BE2C (cell line): ENCODE measurements around the gene RAN. TPM values are rescaled to one million over a fixed set of nuclear protein-coding genes. Genes with fewer than 3 reads are reported as not detected.

ENCODE experiments used
- DNase-seq: peaks from one replicate; pipeline ENCODE4 v3.0.0-alpha.2; 2020
- H3K27me3 ChIP-seq: fragments of 250-450 bp; sonication (Bioruptor Pico); 2 replicates; pipeline ENCODE4 v1.5.1; 2020; ENCODE audit warnings: mild to moderate bottlenecking
- H3K36me3 ChIP-seq: fragments of 250-450 bp; sonication (Bioruptor Pico); 2 replicates; pipeline ENCODE4 v1.5.1; 2020; ENCODE audit warnings: mild to moderate bottlenecking
- H3K4me1 ChIP-seq: fragments of 250-450 bp; sonication (Bioruptor Pico); 2 replicates; pipeline ENCODE4 v1.5.1; 2020
- H3K4me3 ChIP-seq: 2 replicates; pipeline ENCODE4 v1.5.1; 2011; ENCODE audit warnings: low read depth, low read length
- H3K9me3 ChIP-seq: fragments of 250-450 bp; sonication (Bioruptor Pico); 2 replicates; pipeline ENCODE4 v1.5.1; 2020
- polyA plus RNA-seq: library from polyadenylated mRNA; unstranded; fragments of >200 nt; gene quantifications from one replicate; pipeline ENCODE4 v1.2.1, GENCODE V29; 2012; ENCODE audit warnings: low read depth, missing spikeins; ENCODE audit not compliant: insufficient read length, insufficient read depth
- TF ChIP-seq, protein P1 (sequence below): IDR thresholded peaks from 2 replicates; pipeline ENCODE4 v1.5.1; 2012; ENCODE audit warnings: mild to moderate bottlenecking, low read depth, low read length

RAN gene
- polyA plus RNA-seq = 1,240 TPM

DNA sequence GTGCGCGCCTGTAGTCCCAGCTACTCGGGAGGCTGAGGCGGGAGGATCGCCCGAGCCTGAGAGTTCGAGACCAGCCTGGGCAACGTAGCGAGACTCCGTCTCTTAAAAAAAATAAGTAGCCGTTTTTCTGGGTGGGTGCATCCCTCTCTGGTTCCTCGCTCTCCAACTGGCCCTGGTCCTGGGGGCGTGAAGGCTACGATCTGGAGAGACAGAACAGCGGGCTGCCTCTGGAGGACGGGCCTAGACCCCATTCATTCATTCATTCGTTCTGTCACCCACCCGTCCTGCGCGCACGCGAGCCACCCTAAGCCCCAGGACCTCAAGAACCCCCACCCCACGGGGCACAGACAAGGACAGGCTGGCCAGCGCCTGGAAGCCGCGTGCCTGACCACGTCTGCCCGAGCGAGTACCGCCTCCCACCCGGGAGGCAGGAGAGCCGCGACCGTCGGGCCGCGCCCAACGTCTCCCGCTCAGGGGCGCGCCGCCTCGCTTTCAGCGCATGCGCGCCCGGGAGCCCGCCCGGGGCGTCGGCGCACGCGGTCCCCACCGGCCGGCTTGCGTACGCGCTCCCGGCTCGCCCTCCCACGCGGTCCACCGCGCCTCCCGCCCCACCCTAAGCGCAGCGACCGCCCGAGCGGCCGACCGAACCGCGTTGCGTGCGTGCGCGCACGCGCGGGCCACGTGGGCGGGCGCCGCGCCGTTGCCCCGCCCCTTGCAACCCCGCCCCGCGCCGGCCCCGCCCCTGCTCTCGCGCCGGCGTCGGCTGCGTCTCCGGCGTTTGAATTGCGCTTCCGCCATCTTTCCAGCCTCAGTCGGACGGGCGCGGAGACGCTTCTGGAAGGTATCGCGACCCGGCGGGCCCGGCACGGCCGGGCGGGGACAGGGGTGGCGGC lies at the start of gene RAN:
Gene RAN, plus strand, starts transcription at position 781 of the 893 bp plus-strand sequence. CDS start 528 bp downstream, outside the sequence.
- H3K4me3 ChIP-seq = peak within 1 kb of the TSS; percentile 100
- no peaks in the 10 kb centered on the region; the same call in 1 of the 2 replicates for H3K27me3 ChIP-seq
- DNase-seq = peak; percentile 96
- peaks cover 2% of the 10 kb centered on the region; the same call in 1 of the 2 replicates for H3K9me3 ChIP-seq
- H3K36me3 ChIP-seq = peaks cover 46% of the 10 kb centered on the region
- TF ChIP-seq, protein P1, sequence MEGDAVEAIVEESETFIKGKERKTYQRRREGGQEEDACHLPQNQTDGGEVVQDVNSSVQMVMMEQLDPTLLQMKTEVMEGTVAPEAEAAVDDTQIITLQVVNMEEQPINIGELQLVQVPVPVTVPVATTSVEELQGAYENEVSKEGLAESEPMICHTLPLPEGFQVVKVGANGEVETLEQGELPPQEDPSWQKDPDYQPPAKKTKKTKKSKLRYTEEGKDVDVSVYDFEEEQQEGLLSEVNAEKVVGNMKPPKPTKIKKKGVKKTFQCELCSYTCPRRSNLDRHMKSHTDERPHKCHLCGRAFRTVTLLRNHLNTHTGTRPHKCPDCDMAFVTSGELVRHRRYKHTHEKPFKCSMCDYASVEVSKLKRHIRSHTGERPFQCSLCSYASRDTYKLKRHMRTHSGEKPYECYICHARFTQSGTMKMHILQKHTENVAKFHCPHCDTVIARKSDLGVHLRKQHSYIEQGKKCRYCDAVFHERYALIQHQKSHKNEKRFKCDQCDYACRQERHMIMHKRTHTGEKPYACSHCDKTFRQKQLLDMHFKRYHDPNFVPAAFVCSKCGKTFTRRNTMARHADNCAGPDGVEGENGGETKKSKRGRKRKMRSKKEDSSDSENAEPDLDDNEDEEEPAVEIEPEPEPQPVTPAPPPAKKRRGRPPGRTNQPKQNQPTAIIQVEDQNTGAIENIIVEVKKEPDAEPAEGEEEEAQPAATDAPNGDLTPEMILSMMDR = no peak
- peaks cover 6% of the 10 kb centered on the region for H3K4me1 ChIP-seq

DNA sequence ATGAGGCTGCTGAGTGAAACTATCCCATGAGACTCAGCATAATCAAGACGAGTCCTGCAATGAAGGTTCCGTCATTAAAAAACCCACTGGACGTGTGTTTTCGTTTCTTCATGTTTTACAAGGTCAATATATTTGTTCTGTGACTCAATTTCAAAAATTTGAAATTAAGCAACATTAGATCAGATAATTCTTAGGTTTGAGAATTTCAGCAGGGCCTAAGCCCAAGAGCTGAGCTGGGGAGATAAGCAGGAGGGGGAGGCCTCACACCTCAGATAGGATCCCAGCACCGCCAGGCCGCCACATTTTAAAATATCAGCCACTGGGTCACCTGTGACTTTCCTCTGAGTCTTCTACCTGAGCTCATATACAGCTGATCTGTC lies 46.1 kb upstream of the RAN start:
- Histone ChIP-seq H3K9me3 (no peaks in the 10 kb centered on the region), H3K36me3 (peaks cover 13% of the 10 kb centered on the region), H3K27me3 (no peaks in the 10 kb centered on the region), H3K4me3 (no peak overlapping the region), H3K4me1 (no peaks in the 10 kb centered on the region; the same call in 1 of the 2 replicates)
- no peak for DNase-seq
- TF ChIP-seq, protein P1 = no peak

DNA sequence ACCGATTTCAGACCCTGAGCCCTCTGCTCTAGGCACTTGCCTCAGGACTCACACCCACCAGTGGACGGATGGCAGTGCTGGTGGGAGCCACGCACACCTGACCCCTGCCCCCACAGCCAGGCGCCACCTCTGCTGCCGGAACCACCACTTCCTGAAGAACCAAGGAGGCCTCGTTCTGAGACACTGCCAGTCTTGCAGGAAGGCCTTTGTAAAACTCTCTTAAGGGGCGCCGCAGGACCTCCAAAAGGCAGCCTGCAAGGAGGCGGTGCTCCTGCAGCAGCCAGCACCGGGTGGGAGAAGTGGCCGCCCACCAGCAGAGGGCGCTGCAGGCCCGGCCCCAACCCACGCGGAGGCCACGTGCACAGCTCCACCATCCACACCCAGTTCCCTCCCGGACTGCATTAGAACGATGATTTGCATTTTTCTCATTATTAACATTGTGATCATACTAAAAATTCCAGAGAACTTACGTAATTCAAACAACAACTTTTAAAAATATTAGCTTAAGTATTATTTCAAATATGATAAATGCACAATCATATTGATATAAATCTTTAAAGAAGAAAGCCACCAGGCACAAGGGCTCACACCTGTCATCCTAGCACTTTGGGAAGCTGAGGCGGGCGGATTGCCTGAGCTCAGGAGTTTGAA lies 45.6 kb upstream of the RAN start:
- DNase-seq = peak; percentile 67
- peaks cover 13% of the 10 kb centered on the region for H3K36me3 ChIP-seq

DNA sequence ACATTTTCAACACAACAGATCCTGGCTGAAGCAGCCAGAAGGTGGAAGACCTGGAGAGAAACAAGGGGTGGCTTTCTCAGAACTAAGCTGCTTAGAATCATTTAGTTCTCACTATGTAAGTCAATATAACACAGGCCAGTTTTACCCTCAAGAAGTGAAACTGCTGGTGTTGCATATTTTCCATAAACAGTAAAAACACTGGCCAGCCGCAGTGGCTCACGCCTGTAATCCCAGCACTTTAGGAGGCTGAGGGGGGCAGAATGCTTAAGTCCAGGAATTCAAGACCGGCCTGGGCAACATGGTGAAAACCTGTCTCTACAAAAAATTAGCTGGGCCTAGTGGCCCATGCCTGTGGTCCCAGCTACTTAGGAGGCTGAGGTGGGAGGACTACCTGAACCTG lies 44.4 kb upstream of the RAN start:
- peaks cover 13% of the 10 kb centered on the region for H3K36me3 ChIP-seq
- TF ChIP-seq, protein P1 = no peak
- DNase-seq = no peak
- H3K27me3 ChIP-seq = no peaks in the 10 kb centered on the region
- no peaks in the 10 kb centered on the region for H3K9me3 ChIP-seq
- H3K4me1 ChIP-seq = no peaks in the 10 kb centered on the region; the same call in 1 of the 2 replicates
- H3K4me3 ChIP-seq = no peak overlapping the region

More for the DNA sequence above, 45.6 kb upstream of the RAN start:
- TF ChIP-seq, protein P1 = peak; percentile 64
- no peaks in the 10 kb centered on the region for H3K27me3 ChIP-seq
- no peaks in the 10 kb centered on the region; the same call in 1 of the 2 replicates for H3K4me1 ChIP-seq
- no peaks in the 10 kb centered on the region for H3K9me3 ChIP-seq
- H3K4me3 ChIP-seq = no peak overlapping the region

DNA sequence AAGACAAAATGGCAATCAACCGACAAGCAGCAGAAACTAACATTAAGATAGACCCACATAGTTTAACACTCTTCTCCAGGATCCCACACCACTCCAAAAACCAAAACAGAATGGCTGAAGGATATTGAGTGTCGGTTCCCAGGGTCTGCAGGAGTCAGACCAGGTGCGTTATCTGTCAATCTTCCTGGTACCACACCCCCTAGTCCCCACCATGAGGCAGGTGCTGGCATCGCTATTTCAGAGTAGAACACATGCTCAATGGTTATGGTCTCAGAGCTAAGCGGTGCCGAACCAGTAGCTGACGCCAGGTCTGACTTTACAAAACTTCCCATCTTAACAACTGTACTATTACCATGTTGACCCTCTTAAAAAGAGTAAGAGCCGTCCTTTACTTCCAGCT lies 43.0 kb upstream of the RAN start:
- Histone ChIP-seq H3K27me3 (no peaks in the 10 kb centered on the region), H3K4me3 (no peak overlapping the region), H3K4me1 (no peaks in the 10 kb centered on the region; the same call in 1 of the 2 replicates), H3K9me3 (no peaks in the 10 kb centered on the region), H3K36me3 (peaks cover 9% of the 10 kb centered on the region; the same call in 1 of the 2 replicates)
- DNase-seq = no peak
- TF ChIP-seq, protein P1 = no peak
